Measurements from ENCODE around the gene VPS37B.

VPS37B gene

DNA sequence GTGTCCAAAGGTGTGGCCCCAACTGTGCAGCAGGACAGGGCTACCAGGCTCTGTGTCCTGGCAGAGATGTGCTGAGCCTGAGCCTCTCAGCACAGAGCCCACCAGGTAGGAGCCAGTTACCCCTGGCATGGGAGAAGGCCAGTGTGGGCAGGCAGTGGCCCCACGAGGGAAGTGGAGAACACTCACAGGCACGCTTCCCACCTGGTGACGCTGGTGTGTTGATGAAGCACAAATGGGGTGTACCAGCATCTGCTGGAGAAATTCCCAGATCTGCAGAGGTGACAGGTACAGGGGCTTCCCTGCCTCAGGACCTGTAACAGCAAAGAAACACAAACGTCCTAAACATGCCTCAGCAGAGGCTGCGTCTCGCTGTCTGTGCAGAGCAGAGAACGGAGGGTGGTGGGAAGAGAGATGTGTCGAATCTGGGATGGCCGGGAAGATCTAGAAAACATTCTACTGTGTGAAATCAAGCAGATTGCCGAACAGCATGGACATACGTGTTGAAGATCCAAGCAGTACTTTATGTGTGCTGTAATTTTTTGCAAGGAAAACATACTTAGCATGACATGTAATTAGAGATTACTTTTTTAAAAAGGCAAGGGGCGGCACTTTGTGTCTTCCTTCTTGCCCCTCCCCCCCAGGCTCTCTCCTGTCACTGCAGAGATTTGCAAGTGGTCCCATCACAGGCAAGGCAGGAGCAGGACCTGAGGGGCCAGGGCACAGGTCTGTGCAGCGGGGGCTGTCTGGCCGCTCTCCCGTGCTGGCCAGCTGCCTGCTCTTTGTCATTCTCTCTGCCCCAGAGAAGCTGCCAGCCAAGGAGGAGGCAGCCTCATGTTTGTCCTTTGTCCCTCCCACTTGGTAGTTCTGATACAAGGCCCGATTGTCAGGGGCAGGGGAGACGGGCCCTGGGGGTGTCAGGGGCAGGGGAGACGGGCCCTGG lies 43.3 kb downstream of the VPS37B start:
- ATAC-seq (no peak), DNase-seq (no peak)

- no peak for ATAC-seq
- DNase-seq: no peak
These were observed 44.1 kb downstream of the VPS37B start for GRCh38 chr12:122851820-122852219.

- no peak for ATAC-seq
- no peak for DNase-seq
These were observed 45.1 kb downstream of the VPS37B start for GRCh38 chr12:122850695-122851350.

GRCh38 chr12:122850048-122850445 lies 45.9 kb downstream of the VPS37B start:
- no peak for DNase-seq
- ATAC-seq: no peak

- DNase-seq (no peak), ATAC-seq (no peak)
These were observed 46.4 kb downstream of the VPS37B start for GRCh38 chr12:122849352-122850047.

GRCh38 chr12:122848471-122849351 lies 47.2 kb downstream of the VPS37B start:
- no peak for ATAC-seq
- DNase-seq: no peak

GRCh38 chr12:122847921-122848421 lies 48.0 kb downstream of the VPS37B start:
- ATAC-seq (no peak), DNase-seq (no peak)

GRCh38 chr12:122847516-122847836 lies 48.4 kb downstream of the VPS37B start:
- ATAC-seq (no peak), DNase-seq (no peak)

DNA sequence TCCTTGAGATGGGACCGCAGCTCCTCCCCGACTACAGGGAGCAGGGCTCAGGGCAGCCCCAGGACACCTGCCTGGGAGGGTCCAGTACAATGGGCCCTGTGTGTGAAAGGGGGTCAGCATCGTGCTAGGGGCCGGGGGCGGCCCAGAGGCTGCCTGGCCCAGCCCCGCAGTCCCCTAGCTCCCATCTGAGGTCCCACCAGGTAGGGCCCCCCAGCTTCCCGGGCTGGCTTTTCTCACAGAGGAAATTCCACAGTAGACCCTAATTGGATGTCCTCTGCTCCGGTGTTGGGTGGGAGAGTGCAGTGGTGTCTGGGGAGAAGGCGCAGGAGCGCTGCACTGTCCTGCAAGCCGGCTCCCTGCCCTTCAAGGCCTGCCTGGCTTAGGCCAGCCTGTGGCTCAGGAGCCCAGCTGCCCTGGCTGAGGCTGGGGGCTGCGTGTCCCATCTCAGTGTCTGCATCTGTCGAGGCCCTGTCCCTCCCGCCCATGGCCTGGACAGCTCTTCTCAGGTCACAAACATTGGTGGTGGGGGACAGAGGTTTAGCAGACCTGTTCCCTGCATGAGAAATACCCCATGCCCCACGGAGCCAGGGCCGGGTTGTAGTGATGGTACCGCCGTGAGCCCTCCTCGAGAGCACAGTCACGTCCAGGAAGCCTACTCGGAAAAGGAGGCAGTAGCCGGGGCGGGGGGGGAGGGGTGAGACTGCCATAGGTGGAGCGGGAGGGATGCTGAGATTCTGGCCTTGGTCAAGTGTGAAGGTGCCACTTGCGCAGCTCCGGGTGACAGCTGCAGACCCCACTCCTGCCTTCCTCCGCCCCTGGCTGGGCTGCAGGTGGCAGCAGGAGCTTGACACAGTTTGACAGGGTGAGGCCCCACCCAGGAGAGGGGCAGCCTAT lies 49.1 kb downstream of the VPS37B start:
- ATAC-seq (no peak), DNase-seq (no peak)

- DNase-seq (no peak), ATAC-seq (no peak)
These were observed 49.9 kb downstream of the VPS37B start for GRCh38 chr12:122845865-122846621.

GRCh38 chr12:122845041-122845864 lies 50.7 kb downstream of the VPS37B start:
- no peak for ATAC-seq
- DNase-seq: no peak

DNA sequence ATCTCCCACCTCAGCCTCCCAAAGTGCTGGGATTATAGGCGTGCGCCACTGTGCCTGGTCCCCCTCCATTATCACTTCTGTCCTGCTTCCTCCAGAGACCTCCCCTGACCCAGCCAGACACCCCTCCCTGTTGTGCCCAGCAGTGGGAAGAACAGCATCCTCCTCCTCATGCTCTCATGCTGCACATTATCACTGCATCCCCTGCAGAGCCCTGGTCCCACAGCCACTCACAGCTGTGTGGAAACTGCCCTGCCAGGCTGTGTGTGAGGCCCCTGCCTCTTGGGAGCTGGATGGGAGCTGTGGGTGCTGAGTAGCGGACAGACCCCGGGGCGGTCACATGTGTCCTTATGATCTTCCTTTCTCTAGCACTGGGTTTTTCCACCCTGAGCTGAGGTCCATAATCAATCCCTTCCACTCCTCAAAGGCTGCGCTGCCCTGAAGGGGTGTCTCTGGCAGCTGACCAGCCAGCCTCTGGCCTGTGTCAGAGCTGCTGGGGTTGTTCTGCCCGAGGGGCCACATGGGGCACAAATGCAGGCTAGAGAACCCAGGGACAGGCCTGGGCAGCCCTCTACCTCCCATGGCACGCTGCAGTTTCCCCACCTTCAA lies 51.5 kb downstream of the VPS37B start:
- DNase-seq (no peak), ATAC-seq (no peak)

DNA sequence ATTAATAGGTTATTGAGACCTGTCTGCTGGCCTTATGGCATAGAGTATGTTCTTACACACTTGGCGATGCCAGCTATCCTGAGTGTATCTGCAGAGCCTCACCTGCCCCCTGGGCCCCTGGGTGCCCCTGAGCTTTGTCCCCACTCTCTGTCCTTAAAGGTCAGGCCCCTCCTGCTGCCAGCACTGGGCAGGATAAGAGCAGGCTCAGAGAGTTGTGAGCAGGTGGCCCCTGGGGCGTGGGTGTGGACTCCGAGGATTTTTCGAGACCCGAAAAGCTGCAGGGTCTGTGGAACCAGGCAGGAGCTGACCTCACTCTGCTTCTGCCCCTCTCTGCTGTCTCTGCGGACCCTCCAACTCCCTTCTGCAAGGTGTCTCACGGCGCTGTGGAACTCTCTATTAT lies 52.5 kb downstream of the VPS37B start:
- DNase-seq: no peak
- ATAC-seq: no peak

- DNase-seq (no peak), ATAC-seq (no peak)
These were observed 53.2 kb downstream of the VPS37B start for GRCh38 chr12:122842505-122843405.

DNA sequence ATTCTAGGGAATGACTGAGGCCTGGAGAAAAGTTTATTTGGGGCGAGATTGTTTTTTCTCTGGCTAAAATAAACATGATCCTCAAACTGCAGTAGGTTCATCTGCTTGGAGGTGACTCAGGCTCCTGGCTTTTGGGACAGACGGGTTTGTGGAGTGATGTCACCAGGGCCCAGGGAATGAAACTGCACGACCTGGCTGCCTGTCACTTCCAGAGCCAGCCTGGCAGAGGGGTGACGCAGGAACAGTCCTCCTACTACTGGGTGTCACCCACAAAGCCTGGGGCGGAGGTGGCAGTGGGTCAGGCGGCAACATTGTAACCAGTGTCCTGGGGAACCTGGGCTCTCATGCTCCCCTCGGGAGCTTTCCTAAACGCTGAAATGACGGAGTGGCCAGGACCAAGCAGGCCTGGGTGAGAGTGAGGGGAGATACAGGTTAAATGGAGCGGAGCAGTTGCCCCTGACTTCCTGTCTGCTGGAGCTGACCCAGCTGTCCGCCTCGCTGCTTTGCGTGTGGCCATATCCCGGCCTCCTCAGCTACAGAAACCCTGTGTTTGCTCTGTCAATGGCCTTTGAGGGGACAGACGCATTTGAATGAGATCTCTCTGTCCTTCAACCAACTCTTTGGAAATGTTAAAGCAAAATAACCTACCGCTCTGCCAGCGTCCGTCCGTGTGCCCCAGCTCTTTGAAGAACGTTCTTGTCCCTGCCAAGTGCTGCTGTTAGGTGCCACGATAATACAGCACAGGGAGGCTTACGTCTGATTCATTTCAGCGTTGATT lies 54.2 kb downstream of the VPS37B start:
- no peak for ATAC-seq
- DNase-seq: no peak

- DNase-seq (no peak), ATAC-seq (no peak)
These were observed 55.1 kb downstream of the VPS37B start for GRCh38 chr12:122840580-122841513.
